ENCODE data around the gene MPIG6B.

MPIG6B gene

DNA sequence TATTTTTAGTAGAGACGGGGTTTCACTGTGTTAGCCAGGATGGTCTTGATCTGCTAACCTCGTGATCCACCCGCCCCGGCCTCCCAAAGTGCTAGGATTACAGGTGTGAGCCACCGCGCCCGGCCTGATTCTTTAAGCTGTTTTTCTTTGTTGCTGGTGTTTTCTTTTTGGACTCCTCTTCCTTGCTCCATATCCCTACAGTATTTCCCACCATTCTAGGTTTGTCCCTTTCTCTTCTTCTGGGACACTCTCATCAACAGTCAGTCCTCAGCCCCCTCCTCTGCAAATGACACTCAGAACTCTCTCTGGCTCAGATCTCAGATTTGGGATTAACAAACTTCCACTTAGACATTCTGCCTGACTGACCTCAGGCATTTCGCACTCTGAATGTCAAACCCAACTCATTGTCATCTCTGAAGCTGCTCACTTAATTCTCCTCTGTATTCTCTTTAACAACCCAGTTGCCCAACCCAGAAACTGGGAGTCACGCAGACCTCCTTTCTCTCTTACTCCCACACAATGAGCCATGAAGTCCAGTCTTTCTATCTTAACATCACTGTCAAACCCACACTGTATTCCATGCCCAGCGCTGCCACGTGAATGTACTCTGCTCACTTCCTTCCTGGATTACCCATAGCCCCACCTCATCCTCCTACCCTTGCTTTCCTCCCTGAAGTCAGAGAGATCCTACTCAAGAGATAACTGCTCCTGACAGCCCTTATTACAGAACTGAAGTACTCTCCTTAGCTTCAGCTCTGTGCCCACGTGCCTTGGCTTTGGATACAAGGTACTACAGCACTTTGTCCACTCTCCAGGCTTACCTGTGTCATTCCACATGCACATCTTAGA, 2.6 kb downstream of the MPIG6B start:
- no peak for TF ChIP-seq TCF12 (IDR thresholded peaks at IDR 0.05; ENCODE audit: low read depth)
- TF ChIP-seq FOXM1 (IDR thresholded peaks at IDR 0.05; ENCODE audit: borderline replicate concordance, low read depth), result no peak
- TF ChIP-seq, protein P1, sequence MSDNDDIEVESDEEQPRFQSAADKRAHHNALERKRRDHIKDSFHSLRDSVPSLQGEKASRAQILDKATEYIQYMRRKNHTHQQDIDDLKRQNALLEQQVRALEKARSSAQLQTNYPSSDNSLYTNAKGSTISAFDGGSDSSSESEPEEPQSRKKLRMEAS (IDR thresholded peaks at IDR 0.05), result no peak
- no peak for TF ChIP-seq YY1 (IDR thresholded peaks at IDR 0.05; ENCODE audit: low read depth)
- no peak for TF ChIP-seq EGR1 (IDR thresholded peaks at IDR 0.05)
- no peak for TF ChIP-seq CEBPB (IDR thresholded peaks at IDR 0.05)
- no peak for TF ChIP-seq REST (IDR thresholded peaks at IDR 0.05; ENCODE audit: low read depth)
- TF ChIP-seq ZBTB7A (IDR thresholded peaks at IDR 0.05; ENCODE audit: low read depth), result no peak
- no peak for TF ChIP-seq EP300 (IDR thresholded peaks at IDR 0.05; ENCODE audit: borderline replicate concordance)
- no peak for TF ChIP-seq CREB1 (IDR thresholded peaks at IDR 0.05; ENCODE audit: low read depth)
- no peak for TF ChIP-seq TEAD4 (IDR thresholded peaks at IDR 0.05)
- TF ChIP-seq RAD21 (IDR thresholded peaks at IDR 0.05; ENCODE audit: low read depth), result no peak
- no peak for TF ChIP-seq NFIC (IDR thresholded peaks at IDR 0.05)
- no peak for TF ChIP-seq USF1 (IDR thresholded peaks at IDR 0.05)

GRCh38 chr6:31727034-31727716, 4.0 kb downstream of the MPIG6B start:
- TF ChIP-seq TAF1 (IDR thresholded peaks at IDR 0.05; ENCODE audit: low read depth) (no peak), TEAD4 (IDR thresholded peaks at IDR 0.05) (no peak), EP300 (IDR thresholded peaks at IDR 0.05; ENCODE audit: borderline replicate concordance) (no peak), USF1 (IDR thresholded peaks at IDR 0.05) (no peak), TCF12 (IDR thresholded peaks at IDR 0.05; ENCODE audit: low read depth) (no peak), NFIC (IDR thresholded peaks at IDR 0.05) (no peak), CREB1 (IDR thresholded peaks at IDR 0.05; ENCODE audit: low read depth) (no peak), YY1 (IDR thresholded peaks at IDR 0.05; ENCODE audit: low read depth) (no peak)
- TF ChIP-seq, protein P1 (IDR thresholded peaks at IDR 0.05), result no peak

DNA sequence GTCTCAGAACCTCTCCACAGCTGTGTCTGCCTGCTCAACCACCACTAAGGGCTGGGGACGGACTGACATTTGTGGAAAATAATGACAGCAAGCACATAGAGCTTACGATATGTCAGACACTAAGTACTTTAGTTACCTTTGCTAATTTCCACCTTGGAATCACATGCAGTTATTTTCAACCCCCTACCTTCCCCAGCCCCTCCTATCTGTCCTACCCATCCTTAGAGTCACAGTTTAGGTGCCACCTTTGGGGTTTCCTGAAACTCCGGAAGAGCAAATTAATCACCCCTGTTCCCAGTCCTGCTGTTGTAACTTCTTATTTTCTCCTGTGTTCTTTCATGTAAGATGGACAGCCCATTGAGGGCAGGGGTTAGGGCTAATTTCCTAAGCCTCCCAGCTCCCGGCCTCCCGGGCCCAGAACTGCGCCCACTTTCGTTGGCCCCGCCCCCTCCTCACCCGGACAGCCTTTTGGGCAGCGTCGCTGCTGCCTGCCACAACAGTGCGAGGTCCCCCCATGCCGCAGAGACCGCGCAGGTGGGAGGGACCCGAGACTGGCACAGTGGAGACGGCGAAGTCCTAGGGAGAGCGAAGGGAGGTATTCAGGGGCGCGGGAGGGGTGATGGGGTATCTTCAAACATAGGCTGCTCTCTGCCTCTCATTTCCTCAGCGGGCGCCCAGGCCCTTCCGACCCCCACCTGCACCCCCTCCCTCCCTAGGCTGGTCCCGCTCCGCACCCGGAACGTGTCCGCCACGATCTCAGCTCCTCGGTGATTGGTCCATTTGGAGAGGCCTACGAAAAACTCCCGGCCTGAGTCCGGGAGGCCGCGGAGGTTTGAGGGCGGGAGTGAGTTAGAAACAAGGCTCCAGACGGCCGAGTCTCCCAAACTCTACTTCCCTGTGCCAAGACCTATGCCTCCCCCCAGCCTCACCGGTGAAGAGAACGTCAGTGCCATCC, 4.8 kb downstream of the MPIG6B start:
- no peak for TF ChIP-seq CREB1 (IDR thresholded peaks at IDR 0.05; ENCODE audit: low read depth)
- TF ChIP-seq USF1 (IDR thresholded peaks at IDR 0.05), result no peak
- no peak for TF ChIP-seq RAD21 (IDR thresholded peaks at IDR 0.05; ENCODE audit: low read depth)
- TF ChIP-seq TEAD4 (IDR thresholded peaks at IDR 0.05), result no peak
- TF ChIP-seq TCF12 (IDR thresholded peaks at IDR 0.05; ENCODE audit: low read depth), result no peak
- no peak for TF ChIP-seq NFIC (IDR thresholded peaks at IDR 0.05)
- TF ChIP-seq ZBTB7A (IDR thresholded peaks at IDR 0.05; ENCODE audit: low read depth), result no peak
- TF ChIP-seq CEBPB (IDR thresholded peaks at IDR 0.05), result no peak

GRCh38 chr6:31728767-31729514, 5.8 kb downstream of the MPIG6B start, which contains the start of gene DDAH2:
Gene DDAH2 (minus strand): TSS chr6:31729299. CDS start chr6:31729161, 138 bp downstream.
- TF ChIP-seq CEBPB (IDR thresholded peaks at IDR 0.05) (no peak), ZBTB7A (IDR thresholded peaks at IDR 0.05; ENCODE audit: low read depth) (peak; percentile 93)

DNA sequence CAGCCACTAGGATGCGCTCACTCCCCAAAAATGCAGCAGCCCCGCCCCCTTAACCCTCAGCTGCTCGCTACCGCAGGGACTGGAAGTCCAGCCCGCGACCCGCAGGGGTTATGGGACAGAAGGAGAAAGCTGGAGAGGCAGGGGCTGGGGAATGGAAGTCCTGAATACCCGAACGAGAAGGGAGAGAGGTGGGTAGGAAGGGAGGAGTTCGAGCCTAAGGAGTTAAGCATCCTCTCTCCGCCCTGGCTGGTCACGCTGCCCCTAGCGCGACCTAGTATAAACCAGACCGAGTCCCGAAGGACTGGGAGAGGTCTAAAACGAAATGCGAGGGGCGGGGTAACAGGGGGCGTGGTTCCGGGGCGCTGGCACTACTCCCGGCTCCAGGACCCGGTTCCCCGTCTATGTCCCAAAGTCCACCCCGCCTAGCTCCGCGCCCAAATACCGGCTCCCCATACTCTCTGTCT, 6.4 kb downstream of the MPIG6B start:
- TF ChIP-seq EP300 (IDR thresholded peaks at IDR 0.05; ENCODE audit: borderline replicate concordance) (no peak), USF1 (IDR thresholded peaks at IDR 0.05) (peak; percentile 36; the same call in 1 of the 2 replicates), TCF12 (IDR thresholded peaks at IDR 0.05; ENCODE audit: low read depth) (no peak; the same call in 1 of the 2 replicates), TAF1 (IDR thresholded peaks at IDR 0.05; ENCODE audit: low read depth) (peak; percentile 40; the same call in 1 of the 2 replicates), RAD21 (IDR thresholded peaks at IDR 0.05; ENCODE audit: low read depth) (peak; percentile 67), TEAD4 (IDR thresholded peaks at IDR 0.05) (peak; percentile 68)
- TF ChIP-seq, protein P1 (IDR thresholded peaks at IDR 0.05), result peak; percentile 52; the same call in 1 of the 2 replicates
